ENCODE measurements around the gene CCNQ. TPM values are rescaled to one million over a fixed set of nuclear protein-coding genes. Genes with fewer than 3 reads are reported as not detected.

CCNQ gene
- 11.5 TPM for polyA plus RNA-seq (ENCODE audit: insufficient read length)

DNA sequence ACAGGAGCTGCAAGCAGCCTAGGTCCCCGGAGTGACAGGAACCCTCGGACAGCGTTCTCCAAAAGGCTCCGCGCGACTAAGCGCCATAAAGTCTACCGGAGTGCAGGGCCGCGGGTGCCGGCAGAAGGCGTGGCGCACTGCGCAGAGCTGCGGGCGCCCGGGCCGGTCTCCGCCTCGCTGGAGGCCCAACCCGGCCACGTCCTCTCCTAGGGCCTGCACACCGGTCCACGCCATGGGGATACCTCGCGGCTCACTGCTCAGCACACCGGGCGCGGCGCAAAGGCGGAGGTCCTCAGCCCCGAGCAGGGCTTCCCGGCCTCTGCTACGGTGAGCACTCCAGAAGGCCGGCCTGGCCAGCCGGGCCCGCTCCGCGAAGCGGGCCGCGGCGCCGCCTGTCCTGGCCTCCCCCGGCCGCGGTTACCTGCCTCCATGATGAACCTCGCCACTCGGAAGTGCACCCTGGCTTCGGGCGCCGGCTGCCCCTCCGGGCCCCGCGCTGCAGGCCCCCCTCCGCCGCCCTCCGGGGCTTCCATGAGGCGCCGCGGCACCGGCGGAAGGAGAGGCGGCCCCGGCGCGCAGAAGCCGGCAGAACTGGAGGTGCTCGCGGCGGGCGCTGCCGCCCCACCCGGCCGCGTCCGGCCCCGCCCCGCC is at the start of gene CCNQ:
TSS of gene CCNQ (minus strand) at position 599 of the 651 bp plus-strand sequence. CDS start at position 533, 66 bp downstream.
- DNase-seq = no peak

DNA sequence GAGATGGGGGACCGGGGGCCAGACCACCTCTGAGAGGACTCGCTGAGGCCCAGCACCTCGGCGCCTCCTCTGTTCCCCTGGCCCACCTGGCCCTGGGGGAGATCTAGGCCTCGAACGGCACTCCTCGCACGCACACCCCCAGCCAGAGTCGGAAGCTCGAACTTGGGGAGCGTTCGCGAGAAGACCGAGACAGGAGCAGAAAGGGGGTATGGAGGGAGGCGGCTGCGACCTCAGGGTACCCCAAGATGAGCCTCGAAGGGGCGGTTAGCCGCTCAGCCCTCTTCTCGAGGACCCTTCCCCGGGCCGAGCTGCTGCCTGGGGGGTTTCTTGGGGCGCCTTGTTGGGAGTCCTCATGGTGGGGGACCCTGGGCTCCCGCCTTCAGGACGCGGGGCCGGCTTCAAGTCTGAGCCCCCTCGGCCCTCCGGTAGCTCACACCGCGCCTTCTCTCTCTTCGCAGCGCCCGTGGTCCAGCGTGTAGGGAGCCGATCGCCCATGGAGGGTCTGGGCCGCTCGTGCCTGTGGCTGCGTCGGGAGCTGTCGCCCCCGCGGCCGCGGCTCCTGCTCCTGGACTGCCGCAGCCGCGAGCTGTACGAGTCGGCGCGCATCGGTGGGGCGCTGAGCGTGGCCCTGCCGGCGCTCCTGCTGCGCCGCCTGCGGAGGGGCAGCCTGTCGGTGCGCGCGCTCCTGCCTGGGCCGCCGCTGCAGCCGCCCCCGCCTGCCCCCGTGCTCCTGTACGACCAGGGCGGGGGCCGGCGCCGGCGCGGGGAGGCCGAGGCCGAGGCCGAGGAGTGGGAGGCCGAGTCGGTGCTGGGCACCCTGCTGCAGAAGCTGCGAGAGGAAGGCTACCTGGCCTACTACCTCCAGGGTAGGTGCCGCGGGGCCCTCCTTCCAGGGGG is 48.8 kb upstream of the CCNQ start:
- no peak for DNase-seq

DNA sequence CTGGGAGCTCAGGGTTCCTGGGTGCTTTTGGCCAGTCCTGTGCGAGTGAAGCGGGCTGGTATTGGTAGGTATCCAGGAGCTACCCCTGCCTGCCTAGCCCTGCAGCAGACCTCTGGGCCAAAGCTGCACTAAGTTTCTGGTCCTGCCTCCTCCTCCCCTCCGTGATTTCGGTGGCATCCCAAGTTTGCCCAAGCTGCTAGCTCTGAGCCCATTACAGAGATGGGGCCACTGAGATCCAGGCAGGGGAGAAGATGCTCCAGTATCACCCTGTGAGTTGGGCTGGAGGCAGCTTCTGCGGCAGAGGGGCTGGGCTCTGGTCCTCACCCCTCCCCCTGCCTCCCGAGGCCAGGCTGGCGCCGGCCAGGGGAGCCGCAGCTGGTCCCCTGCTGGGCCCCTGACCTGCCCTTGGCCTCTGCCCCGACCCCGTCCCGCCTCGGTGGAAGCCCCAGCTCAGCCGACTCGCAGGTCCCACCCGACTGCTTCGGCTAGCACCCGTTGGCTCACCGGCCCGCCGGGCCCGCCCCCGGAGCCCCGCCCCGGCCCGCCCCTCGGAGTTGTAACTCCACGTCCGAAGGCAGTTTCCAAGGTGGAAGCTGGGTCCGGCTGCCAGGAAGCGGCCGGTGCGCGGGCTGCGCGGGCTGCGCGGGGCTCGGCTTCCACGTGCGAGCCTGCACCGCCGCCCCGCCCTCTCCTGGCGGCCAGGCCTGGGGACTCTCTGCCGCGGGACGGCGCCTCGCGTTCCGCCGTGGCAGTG is 47.9 kb upstream of the CCNQ start, which contains the start of gene DUSP9:
TSS of gene DUSP9 (plus strand) at position 584 of the 754 bp plus-strand sequence. CDS start 751 bp downstream, outside the sequence.
- no peak for DNase-seq

DNA sequence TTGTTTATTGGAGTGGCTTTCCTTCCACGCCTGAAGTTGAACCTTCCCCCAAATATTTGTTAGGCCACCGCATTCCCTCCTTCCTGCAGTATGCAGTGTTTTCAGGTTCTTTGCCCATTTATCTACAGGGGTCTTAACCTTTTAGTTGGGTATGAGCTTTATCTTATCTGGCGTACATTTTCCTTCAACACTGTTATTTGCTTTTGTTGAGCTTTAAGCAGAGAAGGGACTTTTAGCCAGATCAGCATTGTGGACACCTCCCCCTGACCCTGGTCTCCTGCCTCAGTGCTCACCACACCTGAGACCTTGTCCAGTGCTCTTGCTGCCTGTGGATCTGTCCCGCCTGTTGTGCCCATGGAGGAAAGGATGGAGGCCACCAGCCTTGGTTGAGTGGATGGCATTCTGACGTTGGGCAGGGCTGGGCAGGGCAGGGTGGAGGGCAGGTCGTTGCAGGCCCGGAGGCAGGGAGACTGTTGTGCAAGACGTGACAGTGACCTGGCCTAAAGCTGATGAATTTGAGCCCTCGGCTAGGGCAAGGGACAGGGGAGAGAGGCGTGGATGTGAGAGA is 47.1 kb upstream of the CCNQ start:
- DNase-seq = no peak

DNA sequence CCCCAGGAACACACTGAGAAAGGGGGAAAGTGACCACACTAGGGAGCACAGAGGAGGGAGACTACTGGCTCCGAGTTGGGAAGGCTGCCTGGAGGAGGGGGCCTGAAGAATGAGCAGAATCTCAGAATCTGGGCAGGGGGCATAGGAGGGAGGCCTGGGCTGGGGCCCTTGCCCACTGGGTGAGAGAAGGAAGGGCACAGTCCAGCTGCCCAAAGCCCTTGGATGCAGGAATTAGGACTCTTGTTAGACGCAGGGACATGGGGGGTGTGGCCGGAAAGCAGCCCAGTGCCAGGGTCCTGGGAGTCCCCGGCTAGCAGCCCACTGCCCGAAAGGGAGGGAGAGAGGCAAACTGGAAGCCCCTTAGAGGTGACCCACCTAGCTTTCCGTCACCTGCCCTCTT is 46.2 kb upstream of the CCNQ start:
- DNase-seq = no peak

DNA sequence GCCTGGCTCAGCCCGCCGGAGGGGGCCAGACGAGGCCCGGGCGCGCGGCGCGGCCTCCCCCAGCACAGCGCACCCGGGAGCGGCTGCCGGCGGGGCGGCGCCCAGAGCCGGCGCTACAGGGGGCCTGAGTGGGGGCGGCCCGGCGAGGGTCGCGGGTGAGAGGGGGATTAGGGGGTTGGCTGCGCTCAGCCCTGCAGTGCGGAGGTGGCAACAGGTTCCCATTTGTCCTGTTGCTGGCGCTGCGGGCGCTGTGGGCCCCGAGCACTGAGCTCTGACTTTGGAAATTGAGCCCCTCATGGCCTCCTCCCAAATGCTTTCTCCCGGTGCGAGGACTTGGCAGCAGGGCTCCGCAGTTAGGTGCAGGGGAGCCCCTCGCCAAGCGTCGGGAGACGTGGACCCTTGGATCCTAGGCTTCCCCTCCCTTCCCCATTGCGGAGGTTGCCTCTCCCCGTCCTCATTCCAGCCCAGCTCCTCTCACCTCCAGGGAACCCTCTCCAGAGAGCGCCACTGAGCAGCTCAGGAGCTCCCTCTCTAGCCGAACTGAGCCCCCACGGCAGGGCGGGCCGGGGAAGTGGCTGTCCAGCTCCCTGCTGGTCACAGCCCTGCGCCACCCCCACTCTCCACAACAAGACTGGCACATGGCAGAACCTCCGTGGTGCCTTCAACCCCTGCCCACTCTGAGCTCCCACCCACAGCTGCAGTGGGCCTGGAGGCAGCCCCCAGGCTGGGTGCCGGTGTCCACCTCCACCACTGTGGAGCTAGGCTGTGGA is 45.6 kb upstream of the CCNQ start:
- DNase-seq = no peak

DNA sequence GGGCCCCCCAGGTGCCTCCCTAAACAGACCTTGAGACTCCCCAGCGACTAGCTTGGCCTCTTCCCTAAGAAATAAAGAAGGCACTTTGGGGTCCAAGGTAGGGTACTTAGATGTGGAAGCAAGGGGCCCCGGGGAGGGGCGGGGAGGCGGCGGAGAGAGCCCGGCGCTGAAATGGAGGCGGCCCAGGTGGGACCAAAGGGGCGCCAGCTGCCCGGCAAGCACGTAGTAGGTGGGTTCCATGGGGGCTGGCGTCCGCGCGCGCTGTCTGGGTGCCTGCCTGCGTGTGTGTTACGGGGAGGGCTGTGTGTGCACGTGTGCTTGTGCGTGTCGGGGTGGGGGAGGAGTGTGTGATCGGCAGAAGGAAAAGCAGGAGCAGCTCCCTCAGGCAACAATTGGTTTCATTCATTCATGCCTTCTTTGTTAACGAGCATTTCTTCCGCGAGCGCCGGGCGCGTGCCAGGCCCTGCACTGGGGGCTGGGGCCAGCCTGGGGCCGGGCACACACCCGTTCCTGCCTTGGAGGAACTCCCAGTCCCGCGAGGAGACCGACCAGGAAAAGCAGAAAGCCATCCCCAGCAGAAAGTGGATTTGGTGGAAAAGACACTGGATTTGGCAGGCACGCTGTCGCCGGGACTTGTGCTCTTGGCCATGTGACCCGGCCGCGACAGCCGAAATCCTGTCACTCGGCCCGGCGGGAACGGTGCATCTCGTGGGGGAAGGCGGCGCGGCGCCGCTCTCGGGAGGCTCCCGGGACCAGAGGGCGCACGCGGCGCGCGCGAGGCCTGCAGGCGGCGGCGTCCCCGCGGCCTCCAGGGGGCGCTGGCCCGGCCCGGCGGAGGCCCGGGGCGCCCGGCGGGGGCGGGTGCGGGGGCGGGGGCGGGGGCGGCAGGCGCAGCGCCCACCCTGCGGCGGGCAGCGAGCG is 44.8 kb upstream of the CCNQ start:
- no peak for DNase-seq

DNA sequence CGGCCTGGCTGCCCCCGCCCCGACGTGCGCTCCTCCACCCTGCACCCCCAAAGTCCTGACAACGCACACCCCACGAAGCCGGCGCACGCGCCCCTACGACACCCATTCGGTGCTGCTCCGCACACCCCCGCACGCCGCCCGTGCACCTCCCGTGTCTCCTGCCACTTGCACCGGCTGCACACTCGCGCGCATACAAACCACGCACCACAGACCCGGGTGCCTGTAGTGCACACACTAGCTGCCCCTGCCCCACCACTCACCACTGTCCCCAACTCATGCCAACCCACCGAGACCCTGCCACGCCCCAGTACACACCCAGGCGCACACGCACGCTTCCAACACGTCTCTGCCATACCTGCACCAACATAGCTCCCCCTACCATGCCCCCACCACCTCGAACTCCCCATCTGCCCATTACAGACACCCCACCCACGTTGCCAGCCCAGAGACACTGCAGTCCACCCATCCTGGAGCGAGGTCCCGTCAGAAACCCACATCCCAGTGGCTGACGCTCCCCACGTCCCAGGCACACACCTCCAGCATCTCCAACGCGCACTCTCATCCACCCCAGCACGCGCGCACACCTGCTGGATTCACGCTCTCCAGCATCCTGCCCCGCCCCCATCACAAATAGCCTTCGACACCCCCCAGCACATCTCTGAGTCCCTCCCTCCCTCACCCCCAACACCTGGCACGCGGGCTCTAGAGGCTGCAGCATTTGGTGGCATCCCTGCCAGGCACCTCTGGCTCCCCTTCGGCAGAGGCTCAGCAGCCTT is 43.9 kb upstream of the CCNQ start:
- DNase-seq = no peak

DNA sequence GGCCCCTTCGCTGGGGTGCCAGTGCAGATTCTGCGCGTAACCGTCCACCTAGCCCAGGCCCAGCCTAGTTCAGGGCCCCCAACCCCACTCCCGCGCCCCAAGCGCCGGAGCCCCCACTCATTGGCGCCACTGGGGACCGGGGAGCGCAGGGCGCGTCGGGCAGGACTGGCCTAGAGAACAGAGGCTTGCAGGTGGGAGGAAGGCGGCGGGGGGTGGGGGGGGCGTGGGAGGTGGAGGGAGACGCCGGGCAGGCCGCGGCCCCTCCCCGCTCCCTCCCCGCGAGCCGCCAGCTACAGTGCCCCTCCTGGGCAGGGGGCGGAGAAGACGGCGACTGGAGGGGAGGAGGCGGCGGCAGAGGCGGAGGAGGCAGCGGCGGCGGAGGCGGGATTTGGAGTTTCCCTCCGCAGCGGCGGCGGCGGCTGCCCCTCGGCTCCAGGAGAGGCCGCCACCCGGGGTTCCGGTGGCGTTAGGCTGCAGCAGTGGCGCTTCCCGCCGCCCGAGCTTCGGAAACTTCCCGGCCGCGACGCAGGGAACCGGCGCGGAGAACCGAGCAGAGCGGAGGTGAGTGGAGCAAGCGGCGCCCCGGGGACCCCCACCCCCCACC is 43.2 kb upstream of the CCNQ start:
- no peak for DNase-seq

DNA sequence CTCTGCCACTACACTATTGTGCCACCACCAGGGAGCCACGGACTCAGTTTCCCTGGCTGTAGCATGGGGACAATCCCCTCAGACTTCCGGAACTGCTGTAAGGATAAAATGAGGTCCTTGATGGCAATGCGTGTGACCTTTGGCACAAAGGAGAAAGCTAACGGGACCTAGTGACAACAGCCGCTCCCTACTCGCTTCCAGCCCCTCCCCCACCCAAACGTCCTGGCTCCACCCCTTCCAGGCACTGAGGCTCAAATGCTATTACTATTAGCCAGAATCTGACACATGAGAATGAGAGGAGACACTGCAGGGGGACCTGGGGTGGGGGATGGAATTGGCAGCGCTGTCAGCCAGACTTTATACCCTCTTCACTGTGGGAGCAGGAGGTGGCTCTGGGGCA is 42.7 kb upstream of the CCNQ start:
- DNase-seq = no peak

DNA sequence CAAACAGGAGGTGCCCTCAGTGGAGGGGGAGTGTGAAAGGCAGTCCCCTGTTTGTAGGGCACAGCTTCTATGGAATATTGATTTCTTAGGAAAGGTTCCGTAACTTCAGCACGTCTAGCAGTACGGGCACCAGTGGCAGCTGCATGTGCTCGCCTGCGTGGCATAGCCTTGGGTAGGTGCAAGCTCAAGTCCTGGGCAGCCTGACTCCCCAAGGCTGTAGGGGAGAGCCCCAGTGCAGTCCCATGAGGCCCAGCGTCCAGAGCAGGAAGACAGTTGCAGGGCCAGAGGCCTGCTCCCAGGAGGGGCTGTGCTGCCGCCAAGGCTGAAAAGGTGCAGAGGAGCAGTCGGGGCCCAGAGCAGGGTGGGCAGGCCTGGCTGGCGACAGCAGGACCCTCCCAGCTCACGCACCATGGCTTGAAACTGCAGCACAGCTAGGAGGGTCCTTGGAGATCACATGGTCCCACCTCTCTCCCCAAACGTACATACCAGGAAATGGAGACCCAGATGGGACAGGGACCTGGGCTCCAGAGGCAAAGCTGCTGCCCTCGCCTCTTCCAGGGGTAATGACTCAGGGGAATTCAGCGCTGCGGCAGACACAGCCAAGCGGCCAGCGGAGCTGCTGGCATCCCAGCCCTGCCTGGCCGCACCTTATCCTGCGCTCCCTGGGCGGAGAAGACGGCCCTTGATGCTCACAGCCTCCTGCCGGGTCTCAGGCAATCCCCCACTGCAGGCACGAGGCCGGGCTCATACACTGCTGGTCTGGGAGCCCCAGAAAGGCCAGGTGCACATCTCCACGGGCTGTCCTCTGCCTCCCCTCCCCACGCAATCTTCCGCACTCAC is 42.0 kb upstream of the CCNQ start:
- no peak for DNase-seq

DNA sequence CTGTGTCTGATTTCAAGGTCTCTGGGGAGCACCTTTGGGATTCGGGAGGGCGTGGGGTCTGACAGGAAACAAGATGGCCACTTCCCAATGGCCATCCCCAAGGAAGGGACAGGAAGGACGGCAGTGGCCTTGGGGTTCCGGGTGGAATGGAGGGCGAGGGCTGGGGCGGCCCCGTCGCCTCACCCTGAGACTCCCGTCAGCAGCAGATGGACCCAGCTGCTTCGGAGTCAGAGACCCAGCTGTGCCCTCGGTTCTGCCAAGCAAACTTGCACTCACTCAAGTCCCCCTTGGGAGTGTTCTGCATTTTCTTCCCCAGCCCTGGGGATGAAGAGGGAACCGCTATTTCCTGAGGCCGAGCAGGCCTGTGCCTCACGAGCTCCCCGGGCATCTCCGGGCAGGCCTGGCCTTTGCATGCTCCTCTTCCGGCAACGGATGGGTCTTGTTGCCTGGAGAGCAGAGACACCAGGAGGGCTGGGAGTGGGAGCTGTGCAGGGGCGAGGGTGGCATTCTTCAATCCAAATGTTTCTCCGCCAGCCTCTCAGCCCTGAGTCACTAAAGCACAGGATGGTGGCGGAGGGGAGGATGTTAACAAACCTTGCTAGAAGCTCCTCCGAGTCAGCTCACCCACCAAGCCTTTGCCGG is 41.2 kb upstream of the CCNQ start:
- DNase-seq = no peak

DNA sequence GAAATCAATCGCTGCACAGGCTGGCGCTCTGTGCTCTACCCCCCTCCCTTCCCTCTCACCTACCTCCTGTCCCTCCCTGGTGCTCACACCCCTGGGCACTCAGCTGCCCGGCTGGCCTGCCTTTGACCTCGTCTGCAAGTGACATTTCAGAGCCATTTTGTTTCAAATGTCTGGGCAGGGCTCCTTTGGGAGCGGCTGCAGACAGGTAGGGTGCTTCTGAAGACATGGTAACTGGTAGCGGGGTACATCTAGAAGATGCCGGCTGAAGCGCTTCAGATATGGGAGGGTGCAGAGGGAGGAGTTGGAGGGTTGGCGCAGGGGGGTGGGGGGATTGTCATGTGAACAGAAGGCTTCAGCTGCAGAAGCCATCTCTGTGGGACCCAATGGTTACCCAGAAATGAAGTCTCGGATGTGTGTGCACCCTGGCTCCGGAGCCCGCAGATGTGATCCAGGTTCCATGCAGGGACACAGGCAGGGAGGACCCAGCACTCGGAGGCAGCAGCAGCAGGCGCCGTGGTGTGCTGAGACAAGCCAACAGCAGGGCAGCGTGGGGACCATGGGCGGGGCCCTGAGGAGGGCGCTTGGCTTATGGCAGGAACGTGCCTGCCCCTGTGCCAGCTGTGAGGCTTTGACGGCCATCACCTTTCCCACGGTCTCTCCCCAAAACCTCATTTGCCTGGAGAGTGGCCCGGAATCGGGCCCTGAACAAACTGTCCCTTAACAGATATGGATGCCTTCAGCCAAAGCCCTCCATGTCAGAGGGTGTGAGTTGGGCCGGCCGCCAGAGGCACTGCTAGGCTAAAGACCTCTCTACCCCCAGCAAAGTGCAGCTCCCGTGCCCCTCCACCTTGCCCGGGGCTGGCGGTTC is 40.5 kb upstream of the CCNQ start:
- DNase-seq = no peak

DNA sequence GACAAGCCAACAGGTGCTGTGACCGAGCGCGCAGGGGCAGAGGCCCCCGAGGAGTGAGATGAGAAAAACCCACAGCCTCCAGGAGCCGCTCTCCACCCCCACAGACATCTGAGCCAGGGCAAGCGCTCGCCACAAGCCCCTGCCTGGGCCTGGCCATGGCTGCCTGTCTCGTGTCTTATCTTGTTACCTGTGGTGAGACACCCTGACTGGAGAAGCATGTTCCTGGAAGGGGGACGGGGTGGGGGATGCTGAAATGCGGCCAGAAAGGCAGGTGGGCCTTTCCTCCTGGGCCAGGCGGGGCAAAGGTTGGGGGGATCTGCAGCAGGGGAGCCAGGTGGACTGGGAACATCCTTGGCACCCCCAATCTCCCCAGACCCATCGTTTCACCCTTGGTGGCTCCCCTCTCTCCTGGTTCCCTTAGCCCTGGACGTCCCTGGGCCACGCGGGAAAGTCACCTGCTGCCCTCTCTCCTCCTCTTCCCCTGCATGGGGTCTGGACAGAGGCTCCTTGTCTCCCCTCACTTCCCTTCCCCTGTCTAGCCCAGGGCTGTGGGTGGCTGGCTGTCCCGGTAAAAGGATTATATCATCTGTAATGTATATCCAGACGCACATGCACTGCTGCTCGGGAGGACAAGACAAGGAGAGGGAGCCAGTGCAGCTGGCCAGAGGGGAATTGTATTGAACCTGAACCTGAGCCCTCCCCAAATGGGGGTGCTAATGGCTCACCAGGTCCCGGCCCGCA is 39.7 kb upstream of the CCNQ start:
- no peak for DNase-seq

DNA sequence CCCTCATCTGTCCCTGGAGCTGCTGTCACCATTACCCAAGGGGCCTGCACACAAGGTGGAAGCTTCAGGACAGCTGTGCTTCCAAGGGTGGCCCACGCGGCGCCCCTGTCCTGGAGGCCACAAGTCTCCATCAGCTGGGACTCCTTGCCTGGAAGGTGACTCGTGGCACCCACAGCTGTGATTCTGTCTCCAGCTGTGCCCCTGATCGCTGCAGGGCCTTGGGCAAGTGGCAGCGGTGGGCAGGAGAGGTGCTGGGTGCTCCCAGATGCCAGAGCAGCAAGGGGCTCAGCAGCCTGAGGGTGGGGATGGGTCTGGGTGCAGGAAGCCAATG is 39.1 kb upstream of the CCNQ start:
- no peak for DNase-seq
